Stomach (tissue), 9 donors: ENCODE data around the gene FAM228B. TPM values are rescaled to one million over a fixed set of nuclear protein-coding genes. Genes with fewer than 3 reads are reported as not detected.

Experiments
- DNase-seq, 2 donors: peaks; one replicate each; pipeline versions ENCODE4 v3.0.0 to v3.0.0-alpha.2; 2013 to 2019
- H3K27ac ChIP-seq, 5 donors: fragments of 200-600 bp in 4 of 5; sonication (generic) in 4 of 5; one replicate each; pipeline ENCODE4 v1.5.1; 2013 to 2019; ENCODE audit warnings: mild to moderate bottlenecking in 1 of 5, moderate library complexity in 1 of 5
- H3K27me3 ChIP-seq, 3 donors: fragments of 200-600 bp; sonication (generic); one replicate each; pipeline ENCODE4 v1.5.1; 2017 to 2019; ENCODE audit warnings: mixed run types in 1 of 3
- H3K36me3 ChIP-seq, 4 donors: fragments of 200-600 bp; sonication (generic); 1 replicate in 3 of 4; 2 replicates in 1 of 4; pipeline ENCODE4 v1.5.1; 2016 to 2019
- H3K4me1 ChIP-seq, 4 donors: fragments of 200-600 bp; sonication (generic); one replicate each; pipeline ENCODE4 v1.5.1; 2016 to 2019
- H3K4me3 ChIP-seq, 4 donors: fragments of 200-600 bp; sonication (generic) in 3 of 4; one replicate each; pipeline ENCODE4 v1.5.1; 2016 to 2019; ENCODE audit warnings: mild to moderate bottlenecking in 1 of 4
- H3K9me3 ChIP-seq, 4 donors: fragments of 200-600 bp; sonication (generic); one replicate each; pipeline ENCODE4 v1.5.1; 2016 to 2019
- EP300 ChIP-seq: sonication (generic); formaldehyde crosslinking; IDR thresholded peaks from one replicate; pipeline ENCODE4 v1.6.1; 2017; ENCODE audit warnings: antibody characterized with exemption
- POLR2A ChIP-seq, 4 donors: fragments of 450-650 bp; IDR thresholded peaks; one replicate each; pipeline ENCODE4 v1.6.1; 2016; ENCODE audit warnings: antibody characterized with exemption in 4 of 4, control low read depth in 2 of 4, mild to moderate bottlenecking in 1 of 4, moderate library complexity in 1 of 4
- POLR2AphosphoS5 ChIP-seq, 3 donors: sonication (generic); formaldehyde crosslinking; IDR thresholded peaks; one replicate each; pipeline ENCODE4 v1.6.1; 2016; ENCODE audit warnings: antibody characterized with exemption in 3 of 3
- WGBS, 5 donors: extraction: QIAGEN DNeasy Blood & Tissue Kit in 3 of 5; methylation state at CpG; one replicate each; pipeline versions ENCODE4 v1.1.5 to v1.1.7; 2013 to 2018; 5-methylcytosine and 5-hydroxymethylcytosine counted together
- intact Hi-C: fragments of 100-400 bp; cut with DNase I; formaldehyde crosslinking; loops from one replicate; pipeline ENCODE4 v1.15.1; 2023; ENCODE audit warnings: low total_unique reads
- polyA plus RNA-seq, 3 donors: library from polyadenylated mRNA; stranded (reverse); fragments of 200-250 nt; gene quantifications; one replicate each; pipeline ENCODE4 v1.2.3, GENCODE V29; 2013
- total RNA-seq, 5 donors: library from RNA; depleted of rRNA; stranded (reverse); fragments of >200 nt; gene quantifications; one replicate each; pipeline versions ENCODE4 v1.1.0 to v1.2.3, GENCODE V29; 2014 to 2016
- TF ChIP-seq, protein P1 (sequence below), 7 experiments: fragments of 450-650 bp in 4 of 7; fragments of 200-600 bp in 3 of 7; sonication (generic) in 3 of 7; IDR thresholded peaks; one replicate each; pipeline ENCODE4 v1.5.1; 2016 to 2019; ENCODE audit warnings: antibody characterized with exemption in 7 of 7, control low read depth in 2 of 7, mild to moderate bottlenecking in 1 of 7
- donor health status: healthy with polysubstance abuse.
- donor health status: Bipolar disorder and iron deficiency.
- donor health status: healthy.

Gene FAM228B
- total and polyA plus RNA-seq, 8 donors: 8.4 to 43.2 (median 14.5) TPM; not detected in 1

GRCh38 chr2:24203029-24203786 is 79.9 kb downstream of the FAM228B start:
- TF ChIP-seq POLR2A (IDR thresholded peaks at IDR 0.05) (no peak), POLR2AphosphoS5 (IDR thresholded peaks at IDR 0.05) (no peak), EP300 (no peak)
- TF ChIP-seq, protein P1, sequence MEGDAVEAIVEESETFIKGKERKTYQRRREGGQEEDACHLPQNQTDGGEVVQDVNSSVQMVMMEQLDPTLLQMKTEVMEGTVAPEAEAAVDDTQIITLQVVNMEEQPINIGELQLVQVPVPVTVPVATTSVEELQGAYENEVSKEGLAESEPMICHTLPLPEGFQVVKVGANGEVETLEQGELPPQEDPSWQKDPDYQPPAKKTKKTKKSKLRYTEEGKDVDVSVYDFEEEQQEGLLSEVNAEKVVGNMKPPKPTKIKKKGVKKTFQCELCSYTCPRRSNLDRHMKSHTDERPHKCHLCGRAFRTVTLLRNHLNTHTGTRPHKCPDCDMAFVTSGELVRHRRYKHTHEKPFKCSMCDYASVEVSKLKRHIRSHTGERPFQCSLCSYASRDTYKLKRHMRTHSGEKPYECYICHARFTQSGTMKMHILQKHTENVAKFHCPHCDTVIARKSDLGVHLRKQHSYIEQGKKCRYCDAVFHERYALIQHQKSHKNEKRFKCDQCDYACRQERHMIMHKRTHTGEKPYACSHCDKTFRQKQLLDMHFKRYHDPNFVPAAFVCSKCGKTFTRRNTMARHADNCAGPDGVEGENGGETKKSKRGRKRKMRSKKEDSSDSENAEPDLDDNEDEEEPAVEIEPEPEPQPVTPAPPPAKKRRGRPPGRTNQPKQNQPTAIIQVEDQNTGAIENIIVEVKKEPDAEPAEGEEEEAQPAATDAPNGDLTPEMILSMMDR (IDR thresholded peaks at IDR 0.05): no peak
- H3K36me3 ChIP-seq: peaks cover 21 to 84% (median 74%) of the 10 kb centered on the region in 4 donors

DNA sequence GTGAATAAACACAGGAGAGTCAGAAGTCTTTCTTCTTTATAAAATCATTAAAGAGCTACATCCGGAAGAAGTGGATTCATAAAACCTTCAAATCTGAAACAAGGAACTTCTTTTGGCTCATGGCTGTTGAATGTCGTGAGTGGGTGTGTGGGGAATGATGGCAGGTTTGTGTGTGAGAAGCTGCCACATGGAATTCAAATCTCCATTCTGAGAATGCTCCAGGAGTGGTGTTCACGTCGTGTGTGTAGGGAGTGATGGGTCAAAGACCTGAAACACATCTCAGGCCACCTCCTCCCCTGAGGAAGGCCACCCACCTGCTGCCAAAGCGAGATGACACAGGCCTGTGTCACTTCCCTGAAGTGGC is 80.5 kb downstream of the FAM228B start:
- H3K36me3 ChIP-seq: peaks cover 26 to 90% (median 80%) of the 10 kb centered on the region in 4 donors
- WGBS, 5 donors: 80 to 91% (median 85%) methylated on average over 5 of the region's 5 CpGs

More at GRCh38 chr2:24203029-24203786, 79.9 kb downstream of the FAM228B start:
- no peak for DNase-seq
- Histone ChIP-seq H3K4me3 (no peak overlapping the region), H3K9me3 (no peaks in the 10 kb centered on the region), H3K27me3 (no peaks in the 10 kb centered on the region), H3K4me1 (no peaks in the 10 kb centered on the region), H3K27ac (no peak overlapping the region)
- intact Hi-C loops: no loop called here
- WGBS, 5 donors: 82 to 85% (median 84%) methylated on average over 19 of the region's 19 CpGs

DNA sequence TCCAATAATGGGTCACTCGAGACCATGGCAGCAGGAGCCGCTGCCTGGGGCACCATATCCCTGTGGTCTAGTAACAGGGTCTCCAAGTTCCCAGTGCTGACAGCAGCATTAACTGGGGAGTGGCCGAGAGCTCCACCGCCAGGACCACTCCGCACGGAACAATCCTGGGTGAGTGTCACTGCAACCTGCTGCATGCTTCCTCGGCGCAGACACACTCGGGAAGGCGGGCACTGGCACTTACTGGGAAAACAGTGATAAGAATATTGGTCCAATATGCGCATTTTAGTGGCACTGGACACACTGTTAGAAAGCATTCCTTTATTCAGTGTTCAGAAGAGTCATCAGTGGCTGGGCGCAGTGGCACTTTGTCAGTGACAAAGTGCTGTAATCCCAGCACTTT is 81.2 kb downstream of the FAM228B start:
- 94 to 97% (median 96%) methylated on average over 9 to 12 of the region's 12 CpGs for WGBS, 5 donors
- Histone ChIP-seq H3K9me3 (no peaks in the 10 kb centered on the region), H3K27me3 (no peaks in the 10 kb centered on the region), H3K36me3 (peaks cover 34 to 97% (median 87%) of the 10 kb centered on the region in 4 donors), H3K4me3 (no peak overlapping the region), H3K4me1 (no peaks in the 10 kb centered on the region), H3K27ac (no peak overlapping the region)
- TF ChIP-seq, protein P1 (IDR thresholded peaks at IDR 0.05): no peak
- TF ChIP-seq EP300 (no peak), POLR2AphosphoS5 (IDR thresholded peaks at IDR 0.05) (no peak), POLR2A (IDR thresholded peaks at IDR 0.05) (no peak)
- no peak for DNase-seq
- intact Hi-C loops: no loop called here

More for the DNA sequence above, 80.5 kb downstream of the FAM228B start:
- intact Hi-C loops: no loop called here
- no peak for TF ChIP-seq POLR2A (IDR thresholded peaks at IDR 0.05)
- no peak for TF ChIP-seq POLR2AphosphoS5 (IDR thresholded peaks at IDR 0.05)
- TF ChIP-seq, protein P1 (IDR thresholded peaks at IDR 0.05): no peak
- Histone ChIP-seq H3K4me1 (no peaks in the 10 kb centered on the region), H3K9me3 (no peaks in the 10 kb centered on the region), H3K27ac (no peak overlapping the region), H3K4me3 (no peak overlapping the region), H3K27me3 (no peaks in the 10 kb centered on the region)
- DNase-seq: no peak

DNA sequence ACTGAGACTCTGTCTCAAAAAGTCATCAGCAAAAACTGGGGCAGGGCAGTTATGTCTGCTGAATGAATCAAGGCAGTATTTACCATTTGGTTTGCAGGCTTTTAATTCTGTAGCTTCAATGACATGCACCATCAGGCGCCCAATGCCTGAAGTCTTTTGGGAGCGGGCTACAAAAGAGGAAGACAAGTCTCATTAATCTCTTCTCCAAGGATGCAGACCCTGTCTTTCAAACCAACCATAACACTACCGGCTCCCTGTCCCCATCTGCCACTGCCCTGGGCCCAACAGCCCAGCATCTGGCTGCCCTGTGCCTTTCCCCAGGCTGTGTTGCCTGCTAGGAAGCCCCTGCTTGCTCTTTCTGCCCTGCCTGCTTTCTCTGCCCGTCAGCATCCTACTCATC is 81.9 kb downstream of the FAM228B start:
- intact Hi-C loops: no loop called here
- H3K27ac ChIP-seq: no peak overlapping the region
- H3K27me3 ChIP-seq: no peaks in the 10 kb centered on the region
- H3K9me3 ChIP-seq: no peaks in the 10 kb centered on the region
- H3K4me1 ChIP-seq: no peaks in the 10 kb centered on the region
- TF ChIP-seq POLR2A (IDR thresholded peaks at IDR 0.05) (no peak), POLR2AphosphoS5 (IDR thresholded peaks at IDR 0.05) (no peak)
- H3K4me3 ChIP-seq: no peak overlapping the region
- H3K36me3 ChIP-seq: peaks cover 40 to 99% (median 93%) of the 10 kb centered on the region in 4 donors
- WGBS, 5 donors: 90 to 97% (median 93%) methylated on average over 4 of the region's 4 CpGs
- DNase-seq: no peak

- intact Hi-C loops: no loop called here
- TF ChIP-seq POLR2A (IDR thresholded peaks at IDR 0.05): no peak
- TF ChIP-seq POLR2AphosphoS5 (IDR thresholded peaks at IDR 0.05): no peak
- TF ChIP-seq EP300: no peak
- TF ChIP-seq, protein P1 (IDR thresholded peaks at IDR 0.05): no peak
Measured at GRCh38 chr2:24206242-24206641, 83.0 kb downstream of the FAM228B start.

More at GRCh38 chr2:24206242-24206641, 83.0 kb downstream of the FAM228B start:
- no peaks in the 10 kb centered on the region for H3K4me1 ChIP-seq
- H3K9me3 ChIP-seq: no peaks in the 10 kb centered on the region
- no peak overlapping the region for H3K4me3 ChIP-seq
- no peaks in the 10 kb centered on the region for H3K27me3 ChIP-seq
- no peak overlapping the region for H3K27ac ChIP-seq
- WGBS, 5 donors: 87 to 98% (median 96%) methylated on average over 5 to 6 of the region's 6 CpGs
- no peak for DNase-seq
- peaks cover 51 to 100% (median 98%) of the 10 kb centered on the region in 4 donors for H3K36me3 ChIP-seq
